GM20000 (cell line): Measurements from ENCODE around the gene SLC12A2.

Experiments
- DNase-seq: peaks from one replicate; pipeline ENCODE4 v3.0.0; 2012; ENCODE audit warnings: low spot score
- TF ChIP-seq, protein P1 (sequence below): IDR thresholded peaks from 2 replicates; pipeline ENCODE4 v1.5.1; 2012; ENCODE audit warnings: mild to moderate bottlenecking, control low read depth; ENCODE audit errors: extremely low read depth, missing control alignments

Gene SLC12A2

GRCh38 chr5:128135286-128135685 lies 51.7 kb downstream of the SLC12A2 start:
- TF ChIP-seq, protein P1, sequence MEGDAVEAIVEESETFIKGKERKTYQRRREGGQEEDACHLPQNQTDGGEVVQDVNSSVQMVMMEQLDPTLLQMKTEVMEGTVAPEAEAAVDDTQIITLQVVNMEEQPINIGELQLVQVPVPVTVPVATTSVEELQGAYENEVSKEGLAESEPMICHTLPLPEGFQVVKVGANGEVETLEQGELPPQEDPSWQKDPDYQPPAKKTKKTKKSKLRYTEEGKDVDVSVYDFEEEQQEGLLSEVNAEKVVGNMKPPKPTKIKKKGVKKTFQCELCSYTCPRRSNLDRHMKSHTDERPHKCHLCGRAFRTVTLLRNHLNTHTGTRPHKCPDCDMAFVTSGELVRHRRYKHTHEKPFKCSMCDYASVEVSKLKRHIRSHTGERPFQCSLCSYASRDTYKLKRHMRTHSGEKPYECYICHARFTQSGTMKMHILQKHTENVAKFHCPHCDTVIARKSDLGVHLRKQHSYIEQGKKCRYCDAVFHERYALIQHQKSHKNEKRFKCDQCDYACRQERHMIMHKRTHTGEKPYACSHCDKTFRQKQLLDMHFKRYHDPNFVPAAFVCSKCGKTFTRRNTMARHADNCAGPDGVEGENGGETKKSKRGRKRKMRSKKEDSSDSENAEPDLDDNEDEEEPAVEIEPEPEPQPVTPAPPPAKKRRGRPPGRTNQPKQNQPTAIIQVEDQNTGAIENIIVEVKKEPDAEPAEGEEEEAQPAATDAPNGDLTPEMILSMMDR: no peak

DNA sequence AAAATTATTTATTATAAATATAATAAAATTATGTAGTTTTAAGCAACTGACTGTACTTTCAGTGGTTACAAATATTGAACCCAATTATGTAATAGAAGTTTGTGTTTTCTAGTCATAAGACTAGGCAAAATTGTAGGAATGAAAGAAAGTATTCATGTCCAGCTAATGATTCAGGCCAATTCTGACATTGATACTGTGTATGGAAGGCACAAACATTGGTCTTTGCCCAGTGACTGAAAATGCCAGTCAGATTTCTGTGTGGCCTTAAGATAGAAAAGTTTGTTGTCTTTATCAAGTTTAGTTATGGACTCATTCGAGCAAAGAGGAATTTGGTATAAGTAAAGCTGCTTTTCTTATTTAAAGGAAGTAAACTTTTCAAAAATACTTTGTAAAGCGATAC lies 60.3 kb downstream of the SLC12A2 start:
- TF ChIP-seq, protein P1: no peak
- no peak for DNase-seq

More at GRCh38 chr5:128135286-128135685, 51.7 kb downstream of the SLC12A2 start:
- DNase-seq: no peak

DNA sequence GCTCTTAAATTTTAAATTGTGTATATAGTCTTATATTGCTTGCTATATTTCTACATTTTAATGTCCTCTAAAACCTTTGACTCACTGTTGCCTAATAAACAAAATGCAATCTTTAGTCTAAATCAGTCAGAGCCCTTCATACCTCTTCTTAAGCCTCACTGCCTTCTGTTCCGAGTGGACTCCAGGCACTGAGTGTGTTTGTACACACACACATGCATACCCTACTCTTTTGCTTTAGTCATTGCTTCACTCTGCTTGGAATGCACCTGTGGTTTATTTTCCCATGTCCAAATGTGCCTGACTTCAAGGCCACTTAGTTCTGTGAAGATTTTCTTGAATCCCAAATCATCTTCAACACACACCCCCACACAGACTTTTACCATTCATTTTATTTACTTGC lies 60.9 kb downstream of the SLC12A2 start:
- no peak for DNase-seq
- TF ChIP-seq, protein P1: no peak

DNA sequence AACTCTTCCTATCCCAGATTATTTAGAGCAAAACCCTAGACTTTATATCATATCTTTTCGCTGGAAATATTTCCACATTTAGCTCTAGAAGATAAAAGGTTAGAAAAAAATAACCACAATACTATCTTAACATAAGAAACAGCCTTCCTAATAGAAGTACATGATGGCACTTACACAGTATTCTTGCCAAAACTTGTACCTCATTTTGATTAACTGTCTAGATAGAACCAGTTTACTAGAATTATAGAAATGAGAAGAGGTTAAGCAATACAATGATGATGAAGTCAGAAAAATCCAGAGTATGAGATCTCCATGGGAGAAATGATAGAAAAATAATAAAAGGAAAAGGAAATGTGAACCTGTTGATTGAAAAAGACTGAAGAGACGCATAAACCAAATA lies 63.1 kb downstream of the SLC12A2 start:
- no peak for DNase-seq
- TF ChIP-seq, protein P1: no peak

- TF ChIP-seq, protein P1: no peak
- DNase-seq: no peak
Measured at GRCh38 chr5:128154943-128155342, 71.4 kb downstream of the SLC12A2 start.

DNA sequence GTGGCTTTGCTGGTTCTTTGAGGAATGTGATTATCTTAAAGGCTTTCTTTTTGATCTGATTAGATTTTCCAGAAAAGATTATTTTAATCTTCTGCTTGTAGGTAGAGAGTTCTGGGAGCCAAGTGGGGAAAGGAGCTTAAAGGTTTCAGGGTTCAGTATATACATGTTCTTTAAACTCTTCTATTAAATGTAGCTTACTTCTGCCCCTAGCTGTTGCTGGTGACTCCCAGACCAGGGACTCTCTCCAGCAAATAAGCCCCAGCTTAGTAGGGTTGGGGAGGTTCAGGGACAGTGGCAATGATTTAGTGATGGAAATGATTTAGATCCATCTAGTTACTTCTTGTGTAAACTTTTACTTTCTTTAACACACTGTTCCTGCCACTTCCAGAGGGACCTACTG lies 72.2 kb downstream of the SLC12A2 start:
- no peak for DNase-seq
- TF ChIP-seq, protein P1: no peak

DNA sequence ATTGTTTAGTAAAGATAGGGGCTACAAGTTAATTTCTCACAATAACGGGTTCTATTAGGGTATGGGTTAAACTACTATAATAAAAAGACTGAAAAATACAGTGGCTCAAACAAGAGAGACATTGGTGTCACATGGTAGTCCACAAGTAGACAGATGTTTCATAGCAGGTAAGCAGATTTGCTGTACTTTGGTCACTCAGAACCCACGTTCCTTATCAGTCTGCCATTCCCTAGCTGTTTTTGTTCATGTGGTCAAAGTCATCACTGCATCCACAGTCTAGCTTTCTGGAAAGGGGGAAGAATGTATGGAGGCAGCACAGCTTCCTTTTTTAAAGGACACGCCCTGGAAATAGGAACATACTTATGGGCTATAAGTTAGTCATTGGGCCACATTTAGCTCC lies 73.0 kb downstream of the SLC12A2 start:
- DNase-seq: no peak
- TF ChIP-seq, protein P1: no peak
